ENCODE data around the gene BCHE.

DNA sequence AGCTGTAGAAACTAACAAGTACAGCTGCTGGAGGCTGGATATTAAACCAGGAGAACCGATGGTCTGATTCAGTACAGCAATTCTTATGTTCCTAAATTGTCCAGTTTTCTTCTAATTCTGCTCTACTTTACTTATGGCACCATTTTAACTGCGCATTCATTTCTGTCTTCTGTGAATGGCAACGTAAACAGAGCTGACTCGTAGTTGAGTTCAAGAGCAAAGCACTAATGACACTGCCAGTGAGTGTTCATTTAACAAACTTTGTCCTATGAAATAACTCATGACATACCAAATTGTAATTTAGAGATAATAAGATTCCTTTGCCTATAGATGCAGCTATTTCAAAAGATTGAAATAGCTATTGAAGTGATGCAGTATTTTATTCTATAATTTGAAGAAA, 48.7 kb downstream of the BCHE start:
- TF ChIP-seq, protein P1, sequence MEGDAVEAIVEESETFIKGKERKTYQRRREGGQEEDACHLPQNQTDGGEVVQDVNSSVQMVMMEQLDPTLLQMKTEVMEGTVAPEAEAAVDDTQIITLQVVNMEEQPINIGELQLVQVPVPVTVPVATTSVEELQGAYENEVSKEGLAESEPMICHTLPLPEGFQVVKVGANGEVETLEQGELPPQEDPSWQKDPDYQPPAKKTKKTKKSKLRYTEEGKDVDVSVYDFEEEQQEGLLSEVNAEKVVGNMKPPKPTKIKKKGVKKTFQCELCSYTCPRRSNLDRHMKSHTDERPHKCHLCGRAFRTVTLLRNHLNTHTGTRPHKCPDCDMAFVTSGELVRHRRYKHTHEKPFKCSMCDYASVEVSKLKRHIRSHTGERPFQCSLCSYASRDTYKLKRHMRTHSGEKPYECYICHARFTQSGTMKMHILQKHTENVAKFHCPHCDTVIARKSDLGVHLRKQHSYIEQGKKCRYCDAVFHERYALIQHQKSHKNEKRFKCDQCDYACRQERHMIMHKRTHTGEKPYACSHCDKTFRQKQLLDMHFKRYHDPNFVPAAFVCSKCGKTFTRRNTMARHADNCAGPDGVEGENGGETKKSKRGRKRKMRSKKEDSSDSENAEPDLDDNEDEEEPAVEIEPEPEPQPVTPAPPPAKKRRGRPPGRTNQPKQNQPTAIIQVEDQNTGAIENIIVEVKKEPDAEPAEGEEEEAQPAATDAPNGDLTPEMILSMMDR (conservative IDR thresholded peaks at IDR 0.05; ENCODE audit: low read depth, low read length) = no peak
- no peak for TF ChIP-seq EZH2 (IDR thresholded peaks at IDR 0.05; ENCODE audit: borderline replicate concordance, low read depth, low read length, poor library complexity, severe bottlenecking)
